D721Med (cell line): ENCODE measurements around the gene BRCA2.

Source experiments
- DNase-seq: peaks from one replicate; pipeline ENCODE4 v3.0.0; 2011; ENCODE audit warnings: low spot score; ENCODE audit not compliant: insufficient read length
- FAIRE-seq: peaks from 2 replicates; lab custom pipeline; 2011; peaks lifted over from hg19 to GRCh38; lab: Jason Lieb, UNC
- CTCF ChIP-seq: IDR thresholded peaks from 2 replicates; pipeline ENCODE4 v1.5.1; 2012; ENCODE audit warnings: mild to moderate bottlenecking, control low read depth; ENCODE audit not compliant: insufficient read depth; ENCODE audit errors: missing control alignments

Gene BRCA2

GRCh38 chr13:32315238-32316027 is at the start of gene BRCA2, which contains the start of gene ZAR1L:
BRCA2 (plus strand) TSS chr13:32315508; CDS start chr13:32316461, 953 bp downstream.
ZAR1L (minus strand) TSS chr13:32315363; CDS start chr13:32311925, 3,438 bp downstream.
- DNase-seq, result no peak
- no peak for FAIRE-seq
- TF ChIP-seq CTCF, result no peak

GRCh38 chr13:32265726-32266125 is 49.6 kb upstream of the BRCA2 start:
- TF ChIP-seq CTCF, result no peak
- no peak for DNase-seq
- no peak for FAIRE-seq

DNA sequence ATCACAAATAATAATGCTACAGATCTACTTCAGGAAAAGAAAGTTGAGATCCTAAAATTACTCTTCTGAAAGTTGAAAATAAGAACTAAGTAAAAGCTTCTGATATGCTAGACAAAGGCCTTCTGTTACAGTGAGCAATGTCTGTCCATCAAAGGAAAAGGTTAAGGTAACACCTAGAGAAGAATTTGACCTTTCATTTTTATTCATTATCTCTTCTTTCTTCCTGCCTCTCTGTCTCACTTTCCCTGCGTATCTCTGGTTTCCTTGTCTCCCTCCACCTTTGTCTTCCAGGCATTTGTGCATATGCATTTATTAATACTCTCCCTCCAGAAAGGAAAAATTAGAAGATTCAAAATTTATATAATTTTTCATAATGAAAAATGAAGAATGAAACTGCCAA is 49.2 kb upstream of the BRCA2 start:
- DNase-seq (no peak), FAIRE-seq (no peak)
- TF ChIP-seq CTCF, result no peak

DNA sequence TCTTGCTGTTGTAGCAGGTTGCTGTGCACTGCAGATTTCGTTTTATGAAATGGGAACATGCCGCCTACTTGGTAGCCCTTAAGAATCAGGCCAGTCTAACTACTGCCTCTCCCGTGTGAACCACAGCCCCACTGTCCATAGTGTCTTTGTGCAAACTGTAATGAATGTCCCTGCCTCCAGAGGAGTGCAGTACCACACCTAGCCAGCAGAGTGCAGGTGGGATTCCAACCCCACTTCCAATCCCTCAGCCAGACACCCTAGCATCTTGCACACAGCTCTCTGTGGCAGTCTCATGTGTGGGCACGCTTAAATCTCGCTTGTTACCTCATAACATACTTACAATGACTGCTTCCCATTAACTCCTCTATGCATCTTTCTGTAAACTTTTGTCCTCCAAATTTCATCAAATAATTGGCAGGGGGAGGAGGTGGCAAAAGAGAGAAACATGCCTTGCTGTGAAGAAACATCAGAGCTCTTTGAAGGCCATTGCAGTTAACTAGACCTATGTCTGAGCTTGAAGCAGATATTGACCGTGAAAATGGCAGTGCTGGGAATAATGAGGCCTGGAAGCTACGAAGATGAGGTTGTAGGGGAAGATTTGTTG is 47.4 kb upstream of the BRCA2 start:
- FAIRE-seq, result no peak
- no peak for DNase-seq
- TF ChIP-seq CTCF, result peak; percentile 2

DNA sequence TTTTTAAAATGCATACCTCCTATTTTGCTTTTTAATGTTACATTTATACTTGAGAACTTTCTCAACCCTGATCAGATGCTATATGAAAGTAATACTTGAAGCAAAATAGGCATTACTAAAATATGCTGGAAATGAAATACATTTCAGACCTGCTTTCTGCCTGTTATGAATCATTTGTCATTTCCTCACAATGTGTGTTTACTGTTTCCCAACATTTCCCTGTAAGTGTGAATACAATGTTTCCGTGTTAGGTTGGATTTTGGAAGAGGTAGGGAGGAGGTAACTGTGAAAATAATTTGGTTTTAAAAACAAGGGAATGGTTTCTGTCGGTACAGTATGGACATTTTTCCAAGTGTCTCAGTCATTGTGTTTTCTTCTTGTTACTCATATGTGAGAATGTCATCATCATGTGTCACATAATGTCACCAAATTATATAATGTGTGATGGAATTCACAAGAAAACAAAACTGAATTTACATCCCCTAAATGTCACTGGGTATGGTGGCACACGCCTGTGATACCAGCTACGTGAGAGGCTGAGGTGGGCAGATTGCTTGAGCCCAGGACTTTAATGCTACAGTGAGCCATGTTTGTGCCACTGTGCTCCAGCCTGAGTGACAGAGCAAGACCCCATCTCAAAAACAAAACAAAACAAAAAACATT is 43.2 kb upstream of the BRCA2 start:
- DNase-seq, result no peak
- no peak for FAIRE-seq
- no peak for TF ChIP-seq CTCF

- TF ChIP-seq CTCF, result no peak
- FAIRE-seq (no peak), DNase-seq (no peak)
Observed at GRCh38 chr13:32277839-32278238, 37.5 kb upstream of the BRCA2 start.
